ENCODE data around the gene ACSM3. TPM values are rescaled to one million over a fixed set of nuclear protein-coding genes. Genes with fewer than 3 reads are reported as not detected.

The ACSM3 gene
- polyA plus RNA-seq, 1 experiment, result 0.29 TPM

- peak; percentile 19 for DNase-seq (ENCODE audit: low read depth)
- CTCF ChIA-PET, result interaction anchor here (0.7 to 1.0 kb wide), 2 partner anchors 14 to 34 kb away, joined by 3 read pairs; no protein-coding TSS in a partner anchor
Measured at GRCh38 chr16:20740901-20741521, 22.8 kb upstream of the ACSM3 start.

GRCh38 chr16:20741554-20742285 lies 22.1 kb upstream of the ACSM3 start, which contains the start of gene THUMPD1:
Gene THUMPD1, minus strand, starts transcription at chr16:20741818. Its CDS starts 79 bp downstream, at chr16:20741739.
- DNase-seq (ENCODE audit: low read depth), result peak; percentile 68
- Histone ChIP-seq H3K4me3 (ENCODE audit: low read depth, low read length) (peak within 1 kb of the TSS; percentile 100), H3K36me3 (ENCODE audit: control insufficient read depth, insufficient read depth, low read length) (peaks cover 5% of the 10 kb centered on the region), H3K27me3 (ENCODE audit: control insufficient read depth, insufficient read depth, low read length) (no peaks in the 10 kb centered on the region)
- ChIA-PET POLR2A (interaction anchor here (0.6 kb wide), 1 partner anchor 559 kb away, joined by 25 read pairs; no protein-coding TSS in a partner anchor), CTCF (no interaction called here)
- peak; percentile 37 for TF ChIP-seq CTCF (IDR thresholded peaks at IDR 0.05; ENCODE audit: insufficient read depth, low read depth, low read length)

More at GRCh38 chr16:20740901-20741521, 22.8 kb upstream of the ACSM3 start:
- H3K4me3 ChIP-seq (ENCODE audit: low read depth, low read length), result peak overlapping the region; percentile 100
- POLR2A ChIA-PET, result no interaction called here
- TF ChIP-seq CTCF (IDR thresholded peaks at IDR 0.05; ENCODE audit: insufficient read depth, low read depth, low read length), result no peak
- H3K36me3 ChIP-seq (ENCODE audit: control insufficient read depth, insufficient read depth, low read length), result peaks cover 9% of the 10 kb centered on the region
- H3K27me3 ChIP-seq (ENCODE audit: control insufficient read depth, insufficient read depth, low read length), result no peaks in the 10 kb centered on the region

- H3K27me3 ChIP-seq (ENCODE audit: control insufficient read depth, insufficient read depth, low read length), result no peaks in the 10 kb centered on the region
- ChIA-PET CTCF (no interaction called here), POLR2A (interaction anchor here (0.6 kb wide), 1 partner anchor 177 kb away, joined by 3 read pairs; no protein-coding TSS in a partner anchor)
- no peak overlapping the region for H3K4me3 ChIP-seq (ENCODE audit: low read depth, low read length)
- TF ChIP-seq CTCF (IDR thresholded peaks at IDR 0.05; ENCODE audit: insufficient read depth, low read depth, low read length), result no peak
- no peak for DNase-seq (ENCODE audit: low read depth)
- peaks cover under 1% of the 10 kb centered on the region for H3K36me3 ChIP-seq (ENCODE audit: control insufficient read depth, insufficient read depth, low read length)
Measured at GRCh38 chr16:20743591-20743990, 20.2 kb upstream of the ACSM3 start.

- TF ChIP-seq CTCF (IDR thresholded peaks at IDR 0.05; ENCODE audit: insufficient read depth, low read depth, low read length), result no peak
Measured at GRCh38 chr16:20744922-20745440, 18.8 kb upstream of the ACSM3 start.

GRCh38 chr16:20746461-20746860 lies 17.4 kb upstream of the ACSM3 start:
- ChIA-PET POLR2A (no interaction called here), CTCF (no interaction called here)
- no peak for TF ChIP-seq CTCF (IDR thresholded peaks at IDR 0.05; ENCODE audit: insufficient read depth, low read depth, low read length)
- H3K27me3 ChIP-seq (ENCODE audit: control insufficient read depth, insufficient read depth, low read length), result peaks cover 4% of the 10 kb centered on the region
- no peaks in the 10 kb centered on the region for H3K36me3 ChIP-seq (ENCODE audit: control insufficient read depth, insufficient read depth, low read length)
- DNase-seq (ENCODE audit: low read depth), result no peak
- no peak overlapping the region for H3K4me3 ChIP-seq (ENCODE audit: low read depth, low read length)

More at GRCh38 chr16:20744922-20745440, 18.8 kb upstream of the ACSM3 start:
- no peak for DNase-seq (ENCODE audit: low read depth)
- Histone ChIP-seq H3K27me3 (ENCODE audit: control insufficient read depth, insufficient read depth, low read length) (peaks cover 4% of the 10 kb centered on the region), H3K36me3 (ENCODE audit: control insufficient read depth, insufficient read depth, low read length) (no peaks in the 10 kb centered on the region), H3K4me3 (ENCODE audit: low read depth, low read length) (no peak overlapping the region)
- ChIA-PET POLR2A (no interaction called here), CTCF (no interaction called here)
